K562 (cell line): ENCODE measurements around the gene OR12D2.

Experiments used
- ARID2 ChIP-seq: fragments of 450-650 bp; IDR thresholded peaks from 2 replicates; pipeline ENCODE4 v1.6.1; 2017; ENCODE audit warnings: antibody characterized with exemption, mild to moderate bottlenecking
- CBX8 ChIP-seq: fragments of 200-600 bp; sonication (generic); IDR thresholded peaks from 2 replicates; pipeline ENCODE4 v1.6.1; 2012; ENCODE audit warnings: borderline replicate concordance, mixed run types, low read depth, mild to moderate bottlenecking, moderate library complexity, mixed read lengths, low read length, control low read depth, inconsistent platforms; ENCODE audit not compliant: poor library complexity, severe bottlenecking; ENCODE audit errors: extremely low read depth
- CTCF ChIP-seq, 3 experiments: IDR thresholded peaks in 2 of 3; conservative IDR thresholded peaks in 1 of 3; 2 replicates each; pipeline ENCODE4 v1.5.1; 2011 to 2012; ENCODE audit warnings: low read length in 3 of 3, mild to moderate bottlenecking in 3 of 3, control low read depth in 2 of 3, improper control_type of control experiment in 1 of 3, inconsistent platforms in 1 of 3, low read depth in 1 of 3, mixed read lengths in 1 of 3, moderate library complexity in 1 of 3; ENCODE audit not compliant: insufficient read depth in 2 of 3
- E2F4 ChIP-seq: sonication (generic); formaldehyde crosslinking; IDR thresholded peaks from 2 replicates; pipeline ENCODE4 v1.8.0; 2022; ENCODE audit warnings: mild to moderate bottlenecking, low read depth, missing genetic modification reagents
- JUNB ChIP-seq: fragments of 450-650 bp; formaldehyde crosslinking; conservative IDR thresholded peaks from 2 replicates; pipeline ENCODE4 v1.4.0; 2020; ENCODE audit warnings: mild to moderate bottlenecking
- NFRKB ChIP-seq: fragments of 450-650 bp; IDR thresholded peaks from 2 replicates; pipeline ENCODE4 v1.6.1; 2016; ENCODE audit warnings: low read depth
- POLR2A ChIP-seq: fragments of 450-650 bp; conservative IDR thresholded peaks from 2 replicates; pipeline ENCODE4 v1.6.1; 2016
- SAFB ChIP-seq: fragments of 200-400 bp; formaldehyde crosslinking; IDR thresholded peaks from 2 replicates; pipeline ENCODE4 v1.6.1; 2017; ENCODE audit warnings: low read depth, low read length, borderline replicate concordance
- ZNF76 ChIP-seq: fragments of 250-450 bp; sonication (Bioruptor Pico); IDR thresholded peaks from 2 replicates; pipeline ENCODE4 v1.4.0; 2020; ENCODE audit warnings: mild to moderate bottlenecking, moderate library complexity, borderline replicate concordance

GRCh38 chr6:29442719-29443118, 47.3 kb downstream of the OR12D2 start:
- TF ChIP-seq POLR2A: no peak
- TF ChIP-seq ZNF76: no peak
- TF ChIP-seq JUNB (CRISPR knock-in tag): no peak
- no peak for TF ChIP-seq NFRKB
- TF ChIP-seq CTCF (IDR thresholded peaks at IDR 0.05 in 2 of 3, conservative IDR thresholded peaks at IDR 0.05 in 1 of 3; ENCODE audit: insufficient read depth in 2 of 3, low read depth in 1 of 3, low read length in 3 of 3): no peak
- TF ChIP-seq CBX8: no peak
- no peak for TF ChIP-seq SAFB
- no peak for TF ChIP-seq E2F4 (CRISPR knock-in tag)
- TF ChIP-seq ARID2: no peak
